Parathyroid adenoma (tissue), 2 donors: Measurements from ENCODE around the gene CAMKMT.
"Not testable (repeated sequence)": the region's sequence is repeated elsewhere in the genome, so short reads cannot be mapped to it uniquely, and the experiment has no call there.

Experiments used
- H2AFZ ChIP-seq: fragments of 300-600 bp; sonication (generic); one replicate; pipeline ENCODE4 v1.7.0; 2017; ENCODE audit warnings: antibody characterized with exemption, mild to moderate bottlenecking
- H3K27ac ChIP-seq: fragments of 300-600 bp; sonication (generic); one replicate; pipeline ENCODE4 v1.7.0; 2017
- H3K27me3 ChIP-seq: fragments of 300-600 bp; sonication (generic); one replicate; pipeline ENCODE4 v1.7.0; 2017; ENCODE audit warnings: low read length; ENCODE audit not compliant: control insufficient read depth, insufficient read depth
- H3K36me3 ChIP-seq: fragments of 300-600 bp; sonication (generic); one replicate; pipeline ENCODE4 v1.7.0; 2017; ENCODE audit warnings: low read length; ENCODE audit not compliant: control insufficient read depth, insufficient read depth
- H3K4me1 ChIP-seq: fragments of 300-600 bp; sonication (generic); one replicate; pipeline ENCODE4 v1.7.0; 2017; ENCODE audit warnings: control low read depth
- H3K4me2 ChIP-seq: fragments of 300-600 bp; sonication (generic); one replicate; pipeline ENCODE4 v1.7.0; 2017; ENCODE audit warnings: low read length
- H3K4me3 ChIP-seq: fragments of 300-600 bp; sonication (generic); one replicate; pipeline ENCODE4 v1.7.0; 2017; ENCODE audit warnings: low read depth, low read length
- H3K79me2 ChIP-seq: fragments of 300-600 bp; sonication (generic); one replicate; pipeline ENCODE4 v1.7.0; 2017; ENCODE audit warnings: control low read depth
- H3K9ac ChIP-seq: fragments of 300-600 bp; sonication (generic); one replicate; pipeline ENCODE4 v1.7.0; 2017; ENCODE audit warnings: mild to moderate bottlenecking
- H3K9me3 ChIP-seq: fragments of 300-600 bp; sonication (generic); one replicate; pipeline ENCODE4 v1.7.0; 2017; ENCODE audit warnings: low read length; ENCODE audit not compliant: control insufficient read depth
- TF ChIP-seq, protein P1 (sequence below): fragments of 300-600 bp; sonication (generic); IDR thresholded peaks from one replicate; pipeline ENCODE4 v1.7.0; 2017; ENCODE audit warnings: antibody characterized with exemption, mild to moderate bottlenecking
- donor health status: primary hyperparathyroidism.

The CAMKMT gene

GRCh38 chr2:44372246-44372645 lies 10.5 kb downstream of the CAMKMT start:
- H3K9ac ChIP-seq: no peak overlapping the region
- H3K4me1 ChIP-seq: peaks cover 3% of the 10 kb centered on the region
- no peaks in the 10 kb centered on the region for H3K9me3 ChIP-seq
- no peak overlapping the region for H3K4me3 ChIP-seq
- H3K79me2 ChIP-seq: peaks cover 4% of the 10 kb centered on the region
- no peak overlapping the region for H3K4me2 ChIP-seq
- no peak overlapping the region for H3K27ac ChIP-seq
- no peaks in the 10 kb centered on the region for H3K36me3 ChIP-seq
- peak overlapping the region; percentile 16 for H2AFZ ChIP-seq
- no peaks in the 10 kb centered on the region for H3K27me3 ChIP-seq
- TF ChIP-seq, protein P1, sequence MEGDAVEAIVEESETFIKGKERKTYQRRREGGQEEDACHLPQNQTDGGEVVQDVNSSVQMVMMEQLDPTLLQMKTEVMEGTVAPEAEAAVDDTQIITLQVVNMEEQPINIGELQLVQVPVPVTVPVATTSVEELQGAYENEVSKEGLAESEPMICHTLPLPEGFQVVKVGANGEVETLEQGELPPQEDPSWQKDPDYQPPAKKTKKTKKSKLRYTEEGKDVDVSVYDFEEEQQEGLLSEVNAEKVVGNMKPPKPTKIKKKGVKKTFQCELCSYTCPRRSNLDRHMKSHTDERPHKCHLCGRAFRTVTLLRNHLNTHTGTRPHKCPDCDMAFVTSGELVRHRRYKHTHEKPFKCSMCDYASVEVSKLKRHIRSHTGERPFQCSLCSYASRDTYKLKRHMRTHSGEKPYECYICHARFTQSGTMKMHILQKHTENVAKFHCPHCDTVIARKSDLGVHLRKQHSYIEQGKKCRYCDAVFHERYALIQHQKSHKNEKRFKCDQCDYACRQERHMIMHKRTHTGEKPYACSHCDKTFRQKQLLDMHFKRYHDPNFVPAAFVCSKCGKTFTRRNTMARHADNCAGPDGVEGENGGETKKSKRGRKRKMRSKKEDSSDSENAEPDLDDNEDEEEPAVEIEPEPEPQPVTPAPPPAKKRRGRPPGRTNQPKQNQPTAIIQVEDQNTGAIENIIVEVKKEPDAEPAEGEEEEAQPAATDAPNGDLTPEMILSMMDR: no peak

GRCh38 chr2:44377486-44377885 lies 15.7 kb downstream of the CAMKMT start:
- H3K9me3 ChIP-seq: no peaks in the 10 kb centered on the region
- H3K36me3 ChIP-seq: no peaks in the 10 kb centered on the region
- H3K4me2 ChIP-seq: no peak overlapping the region
- H3K79me2 ChIP-seq: no peaks in the 10 kb centered on the region
- no peaks in the 10 kb centered on the region for H3K4me1 ChIP-seq
- H2AFZ ChIP-seq: no peak overlapping the region
- no peak overlapping the region for H3K9ac ChIP-seq
- no peaks in the 10 kb centered on the region for H3K27me3 ChIP-seq
- no peak overlapping the region for H3K27ac ChIP-seq
- no peak overlapping the region for H3K4me3 ChIP-seq
- TF ChIP-seq, protein P1: no peak

GRCh38 chr2:44385226-44385625 lies 23.5 kb downstream of the CAMKMT start:
- H2AFZ ChIP-seq, H3K9me3 ChIP-seq, H3K36me3 ChIP-seq, H3K9ac ChIP-seq, H3K4me1 ChIP-seq, H3K27ac ChIP-seq, H3K27me3 ChIP-seq, H3K4me3 ChIP-seq, H3K4me2 ChIP-seq: not testable (repeated sequence)
- H3K79me2 ChIP-seq: peaks cover 11% of the 10 kb centered on the region

- Histone ChIP-seq H3K27me3 (no peaks in the 10 kb centered on the region), H3K4me3 (no peak overlapping the region)
- TF ChIP-seq, protein P1: no peak
These were observed 27.1 kb downstream of the CAMKMT start for GRCh38 chr2:44388877-44389276.

GRCh38 chr2:44389895-44390294 lies 28.1 kb downstream of the CAMKMT start:
- Histone ChIP-seq H3K4me2 (no peak overlapping the region), H3K9ac (no peak overlapping the region), H3K4me3 (no peak overlapping the region), H3K4me1 (no peaks in the 10 kb centered on the region), H3K9me3 (no peaks in the 10 kb centered on the region), H3K27ac (no peak overlapping the region), H3K36me3 (no peaks in the 10 kb centered on the region), H3K79me2 (peaks cover 11% of the 10 kb centered on the region), H3K27me3 (no peaks in the 10 kb centered on the region), H2AFZ (no peak overlapping the region)
- TF ChIP-seq, protein P1: no peak

More at GRCh38 chr2:44388877-44389276, 27.1 kb downstream of the CAMKMT start:
- H3K9me3 ChIP-seq: no peaks in the 10 kb centered on the region
- no peaks in the 10 kb centered on the region for H3K36me3 ChIP-seq
- H3K27ac ChIP-seq: no peak overlapping the region
- H3K4me1 ChIP-seq: no peaks in the 10 kb centered on the region
- no peak overlapping the region for H3K9ac ChIP-seq
- H3K79me2 ChIP-seq: peaks cover 11% of the 10 kb centered on the region
- no peak overlapping the region for H3K4me2 ChIP-seq
- H2AFZ ChIP-seq: no peak overlapping the region
